CD4-positive, alpha-beta T cell treated with Interleukin-4 for 1 hour (primary cell): ENCODE measurements around the gene CTPS2.
A peak's percentile ranks its signal among the peaks of the same experiment; 100 is the strongest.

ENCODE experiments used
- DNase-seq, 2 donors: peaks; one replicate each; pipeline ENCODE4 v3.0.0-alpha.2; 2020 to 2022

CTPS2 gene

GRCh38 chrX:16711219-16711811 is 1.2 kb downstream of the CTPS2 start:
- no peak for DNase-seq

- DNase-seq, result no peak
Measured at GRCh38 chrX:16708016-16708415, 4.5 kb downstream of the CTPS2 start.

GRCh38 chrX:16705370-16705769 is 7.1 kb downstream of the CTPS2 start:
- no peak for DNase-seq

- no peak for DNase-seq
Measured at GRCh38 chrX:16702700-16703599, 9.5 kb downstream of the CTPS2 start.

GRCh38 chrX:16700734-16701133 is 11.7 kb downstream of the CTPS2 start:
- no peak for DNase-seq

- DNase-seq, result no peak
Measured at GRCh38 chrX:16699389-16699788, 13.1 kb downstream of the CTPS2 start.

GRCh38 chrX:16696956-16697355 is 15.5 kb downstream of the CTPS2 start:
- DNase-seq, result no peak

GRCh38 chrX:16695079-16695676 is 17.3 kb downstream of the CTPS2 start:
- peak; percentile 53 to 55 for DNase-seq

GRCh38 chrX:16687514-16687913 is 25.0 kb downstream of the CTPS2 start:
- DNase-seq, result no peak

GRCh38 chrX:16683007-16683664 is 29.3 kb downstream of the CTPS2 start:
- no peak for DNase-seq

GRCh38 chrX:16678689-16679088 is 33.8 kb downstream of the CTPS2 start:
- no peak for DNase-seq

- DNase-seq, result peak; percentile 12 to 43
Measured at GRCh38 chrX:16671005-16671404, 41.5 kb downstream of the CTPS2 start.

GRCh38 chrX:16666541-16666940 is 45.9 kb downstream of the CTPS2 start:
- DNase-seq, result no peak

- no peak for DNase-seq
Measured at GRCh38 chrX:16665089-16665488, 47.4 kb downstream of the CTPS2 start.

- DNase-seq, result no peak
Measured at GRCh38 chrX:16664626-16665025, 47.8 kb downstream of the CTPS2 start.

GRCh38 chrX:16664074-16664473 is 48.4 kb downstream of the CTPS2 start:
- no peak for DNase-seq

GRCh38 chrX:16662402-16662801 is 50.1 kb downstream of the CTPS2 start:
- DNase-seq, result no peak

GRCh38 chrX:16661495-16661894 is 51.0 kb downstream of the CTPS2 start:
- no peak for DNase-seq

- no peak for DNase-seq
Measured at GRCh38 chrX:16659321-16659720, 53.1 kb downstream of the CTPS2 start.

GRCh38 chrX:16658284-16658683 is 54.2 kb downstream of the CTPS2 start:
- DNase-seq, result no peak

- DNase-seq, result no peak
Measured at GRCh38 chrX:16654093-16654492, 58.4 kb downstream of the CTPS2 start.

- no peak for DNase-seq
Measured at GRCh38 chrX:16653424-16653823, 59.0 kb downstream of the CTPS2 start.

GRCh38 chrX:16651391-16652024 is 61.0 kb downstream of the CTPS2 start:
- DNase-seq, result no peak
